ENCODE measurements around the gene PDE4D. TPM values are rescaled to one million over a fixed set of nuclear protein-coding genes. Genes with fewer than 3 reads are reported as not detected.

The PDE4D gene
- total and polyA plus RNA-seq, 3 donors from 2014 or later: 7.8 to 13.9 (median 8.7) TPM

GRCh38 chr5:59637884-59638580 lies 255.5 kb downstream of the PDE4D start:
- intact Hi-C loops (cut with DNase I; ENCODE audit: low total_unique reads): no loop called here
- 85 to 88% methylated on average over 4 of the region's 4 CpGs for WGBS, 2 donors
- DNase-seq: no peak
- H3K27me3 ChIP-seq: no peaks in the 10 kb centered on the region
- TF ChIP-seq POLR2A (IDR thresholded peaks at IDR 0.05) (no peak), CTCF (IDR thresholded peaks at IDR 0.05) (no peak)
- no peaks in the 10 kb centered on the region for H3K4me1 ChIP-seq
- H3K9me3 ChIP-seq: no peaks in the 10 kb centered on the region
- H3K4me3 ChIP-seq: no peak overlapping the region
- H3K27ac ChIP-seq: no peak overlapping the region
- no peaks in the 10 kb centered on the region for H3K36me3 ChIP-seq (ENCODE audit: low read depth, missing control alignments)

- WGBS, 2 donors: 89 to 100% methylated on average over 4 of the region's 4 CpGs
- H3K36me3 ChIP-seq (ENCODE audit: low read depth, missing control alignments): no peaks in the 10 kb centered on the region
- H3K27me3 ChIP-seq: no peaks in the 10 kb centered on the region
- TF ChIP-seq POLR2A (IDR thresholded peaks at IDR 0.05) (no peak), CTCF (IDR thresholded peaks at IDR 0.05) (no peak)
- no peak overlapping the region for H3K27ac ChIP-seq
- no peaks in the 10 kb centered on the region for H3K4me1 ChIP-seq
- no peak overlapping the region for H3K4me3 ChIP-seq
- intact Hi-C loops (cut with DNase I; ENCODE audit: low total_unique reads): no loop called here
- H3K9me3 ChIP-seq: no peaks in the 10 kb centered on the region
- no peak for DNase-seq
Measured at GRCh38 chr5:59629561-59629960, 264.0 kb downstream of the PDE4D start.

GRCh38 chr5:59628062-59628828 lies 265.3 kb downstream of the PDE4D start:
- TF ChIP-seq POLR2A (IDR thresholded peaks at IDR 0.05) (no peak), CTCF (IDR thresholded peaks at IDR 0.05) (no peak)
- Histone ChIP-seq H3K27me3 (no peaks in the 10 kb centered on the region), H3K4me3 (no peak overlapping the region), H3K4me1 (no peaks in the 10 kb centered on the region), H3K9me3 (no peaks in the 10 kb centered on the region), H3K36me3 (ENCODE audit: low read depth, missing control alignments) (no peaks in the 10 kb centered on the region), H3K27ac (no peak overlapping the region)
- 71 to 80% methylated on average over 2 of the region's 2 CpGs for WGBS, 2 donors
- no peak for DNase-seq
- intact Hi-C loops (cut with DNase I; ENCODE audit: low total_unique reads): no loop called here

- no peaks in the 10 kb centered on the region for H3K27me3 ChIP-seq
- TF ChIP-seq CTCF (IDR thresholded peaks at IDR 0.05) (no peak), POLR2A (IDR thresholded peaks at IDR 0.05) (no peak)
- no peak overlapping the region for H3K27ac ChIP-seq
- intact Hi-C loops (cut with DNase I; ENCODE audit: low total_unique reads): no loop called here
- 78 to 90% methylated on average over 2 of the region's 2 CpGs for WGBS, 2 donors
- H3K4me1 ChIP-seq: no peaks in the 10 kb centered on the region
- no peaks in the 10 kb centered on the region for H3K9me3 ChIP-seq
- no peaks in the 10 kb centered on the region for H3K36me3 ChIP-seq (ENCODE audit: low read depth, missing control alignments)
- H3K4me3 ChIP-seq: no peak overlapping the region
- DNase-seq: no peak
Measured at GRCh38 chr5:59624898-59625297, 268.6 kb downstream of the PDE4D start.
